ELR (cell line): ENCODE measurements around the gene FBRSL1.
"Not testable (repeated sequence)": the region's sequence is repeated elsewhere in the genome, so short reads cannot be mapped to it uniquely, and the experiment has no call there.

ENCODE experiments used
- DNase-seq: peaks from one replicate; pipeline ENCODE4 v3.0.0-alpha.2; 2015; ENCODE audit warnings: low read depth

The FBRSL1 gene

GRCh38 chr12:132471011-132471857, 18.7 kb upstream of the FBRSL1 start:
- no peak for DNase-seq

GRCh38 chr12:132471858-132472255, 18.1 kb upstream of the FBRSL1 start:
- no peak for DNase-seq

GRCh38 chr12:132472386-132472785, 17.6 kb upstream of the FBRSL1 start:
- DNase-seq: no peak

- DNase-seq: no peak
These were observed 15.7 kb upstream of the FBRSL1 start for GRCh38 chr12:132474237-132474741.

- not testable (repeated sequence) for DNase-seq
These were observed 15.1 kb upstream of the FBRSL1 start for GRCh38 chr12:132474799-132475303.

- no peak for DNase-seq
These were observed 14.5 kb upstream of the FBRSL1 start for GRCh38 chr12:132475304-132476037.

GRCh38 chr12:132476038-132476414, 13.9 kb upstream of the FBRSL1 start:
- no peak for DNase-seq

- no peak for DNase-seq
These were observed 13.5 kb upstream of the FBRSL1 start for GRCh38 chr12:132476421-132476820.

- DNase-seq: no peak
These were observed 12.8 kb upstream of the FBRSL1 start for GRCh38 chr12:132477017-132477702.

- DNase-seq: no peak
These were observed 12.1 kb upstream of the FBRSL1 start for GRCh38 chr12:132477703-132478432.

GRCh38 chr12:132478433-132478803, 11.5 kb upstream of the FBRSL1 start:
- DNase-seq: no peak

- DNase-seq: peak; percentile 36
These were observed 11.1 kb upstream of the FBRSL1 start for GRCh38 chr12:132478845-132479244.

- no peak for DNase-seq
These were observed 10.7 kb upstream of the FBRSL1 start for GRCh38 chr12:132479291-132479690.

- no peak for DNase-seq
These were observed 9.9 kb upstream of the FBRSL1 start for GRCh38 chr12:132479938-132480622.

- DNase-seq: no peak
These were observed 9.3 kb upstream of the FBRSL1 start for GRCh38 chr12:132480623-132481132.

GRCh38 chr12:132481345-132481744, 8.6 kb upstream of the FBRSL1 start:
- no peak for DNase-seq

- peak; percentile 31 for DNase-seq
These were observed 7.9 kb upstream of the FBRSL1 start for GRCh38 chr12:132481771-132482745.

GRCh38 chr12:132482771-132483170, 7.2 kb upstream of the FBRSL1 start:
- DNase-seq: no peak

- DNase-seq: no peak
These were observed 6.7 kb upstream of the FBRSL1 start for GRCh38 chr12:132483208-132483607.

- no peak for DNase-seq
These were observed 6.3 kb upstream of the FBRSL1 start for GRCh38 chr12:132483612-132484011.
